A204.1 (cell line): ENCODE data around the gene ERCC5.

Source experiments
- FAIRE-seq: peaks from 2 replicates; lab custom pipeline; 2012; peaks lifted over from hg19 to GRCh38; lab: Jason Lieb, UNC

The ERCC5 gene

DNA sequence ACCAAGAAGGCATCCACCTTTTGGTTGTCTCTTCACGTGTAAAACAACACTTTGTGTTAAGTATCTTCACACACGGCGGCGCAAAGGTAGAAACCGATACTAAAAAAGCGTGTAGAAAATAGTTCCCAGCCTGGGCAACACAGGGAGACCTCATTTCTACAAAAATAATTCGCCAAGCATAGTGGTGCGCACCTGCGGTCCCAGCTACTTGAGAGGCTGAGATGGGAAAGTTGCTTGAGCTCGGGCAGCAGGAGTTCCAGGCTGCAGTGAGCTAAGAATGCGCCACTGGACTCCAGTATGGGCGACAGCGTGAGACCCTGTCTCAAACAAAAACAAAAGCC, 573 bp upstream of the ERCC5 start:
- FAIRE-seq, result no peak

DNA sequence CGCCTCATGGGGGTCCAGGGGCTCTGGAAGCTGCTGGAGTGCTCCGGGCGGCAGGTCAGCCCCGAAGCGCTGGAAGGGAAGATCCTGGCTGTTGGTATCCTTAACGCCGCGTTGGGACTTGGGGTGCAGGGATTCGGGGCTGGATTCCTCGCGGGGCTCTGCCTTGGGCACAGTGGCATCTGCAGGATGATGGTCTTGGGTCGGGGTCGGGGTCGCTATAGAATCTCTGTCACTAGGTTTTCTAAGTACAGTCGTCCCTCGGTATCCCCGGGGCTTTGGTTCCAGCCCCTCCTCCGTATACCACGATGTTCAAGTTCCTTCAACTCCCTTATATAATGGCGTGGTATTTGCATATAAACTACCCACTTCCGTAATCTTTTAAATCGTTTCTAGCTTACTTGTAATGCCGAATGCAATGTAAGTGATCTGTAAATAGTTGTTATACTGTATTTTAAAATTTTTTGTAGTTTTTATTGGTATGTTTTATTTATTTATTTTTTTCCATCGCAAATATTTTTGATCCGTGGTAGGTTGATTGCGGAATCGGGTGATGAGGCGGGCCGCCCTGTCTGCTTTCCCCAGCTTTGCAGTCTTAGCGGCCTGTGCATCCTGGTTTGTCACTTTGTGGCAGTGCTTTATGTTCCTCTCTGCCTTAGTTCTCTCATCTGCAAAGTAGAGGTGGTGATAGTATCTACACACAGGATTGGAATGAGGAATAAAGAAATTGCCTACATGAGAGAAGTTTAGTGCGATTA, 606 bp downstream of the ERCC5 start:
- no peak for FAIRE-seq

- FAIRE-seq, result peak; percentile 94
Observed at GRCh38 chr13:102847272-102848234, 1.7 kb downstream of the ERCC5 start.

DNA sequence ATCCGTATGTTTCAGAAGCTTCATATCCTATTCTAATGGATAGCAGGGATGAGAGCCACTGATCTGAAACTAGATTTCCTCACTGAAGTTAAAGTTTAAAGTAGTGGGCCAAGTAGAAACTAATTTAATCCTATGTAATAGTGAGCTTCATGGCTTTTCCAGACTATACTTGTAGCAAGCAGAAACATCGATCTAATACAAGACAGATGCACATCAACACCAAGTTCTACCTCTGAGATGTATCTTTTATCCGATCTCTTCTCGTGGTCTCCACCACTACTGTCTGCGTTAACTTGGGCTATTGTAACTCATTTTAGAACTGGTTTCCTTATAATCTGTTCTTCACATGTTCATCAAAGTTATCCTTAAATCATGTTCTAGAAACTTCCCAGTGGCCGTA, 3.1 kb downstream of the ERCC5 start:
- FAIRE-seq, result no peak

DNA sequence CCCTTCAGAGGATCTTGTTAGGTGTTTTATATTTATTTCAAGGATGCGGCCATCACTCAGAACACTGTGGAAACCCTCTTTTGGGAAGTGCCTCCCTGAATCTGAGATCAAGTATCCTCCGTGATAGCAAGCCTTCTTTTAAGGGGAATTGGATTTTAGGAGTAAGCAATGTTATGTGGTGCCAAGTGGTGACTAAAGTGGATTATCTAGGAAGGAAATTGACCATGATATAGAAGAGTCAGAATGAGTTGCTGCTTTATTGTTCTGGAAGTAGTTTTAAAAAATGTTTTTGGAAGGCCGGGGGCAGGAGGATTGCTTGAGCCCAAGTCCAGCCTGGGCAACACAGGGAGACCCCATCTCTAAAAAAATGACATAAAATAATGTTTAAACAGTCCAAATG, 6.7 kb downstream of the ERCC5 start:
- FAIRE-seq, result no peak

- no peak for FAIRE-seq
Observed at GRCh38 chr13:102854675-102855074, 8.8 kb downstream of the ERCC5 start.

DNA sequence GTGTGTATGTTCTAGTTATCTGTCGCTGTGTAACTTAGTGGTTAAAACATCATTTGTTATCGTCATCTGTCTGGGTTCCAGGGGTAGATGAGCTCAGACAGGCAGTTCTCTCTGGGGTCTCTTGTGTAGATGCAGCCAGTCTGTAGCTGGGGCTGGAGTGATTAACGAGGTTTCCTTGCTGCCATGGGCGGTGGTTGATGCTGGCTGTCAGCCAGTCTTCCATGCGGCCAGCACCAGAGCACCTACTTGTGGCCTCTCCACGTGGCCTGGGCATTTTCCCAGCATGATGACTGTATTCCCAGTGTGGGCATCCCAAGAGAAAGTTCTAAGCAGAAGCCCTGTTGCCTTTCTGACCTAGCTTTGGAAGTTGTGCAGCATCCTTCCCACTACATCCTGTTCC, 10.7 kb downstream of the ERCC5 start:
- FAIRE-seq, result no peak

GRCh38 chr13:102862624-102863210, 16.9 kb downstream of the ERCC5 start:
- FAIRE-seq, result no peak

GRCh38 chr13:102863590-102863989, 17.8 kb downstream of the ERCC5 start:
- no peak for FAIRE-seq

DNA sequence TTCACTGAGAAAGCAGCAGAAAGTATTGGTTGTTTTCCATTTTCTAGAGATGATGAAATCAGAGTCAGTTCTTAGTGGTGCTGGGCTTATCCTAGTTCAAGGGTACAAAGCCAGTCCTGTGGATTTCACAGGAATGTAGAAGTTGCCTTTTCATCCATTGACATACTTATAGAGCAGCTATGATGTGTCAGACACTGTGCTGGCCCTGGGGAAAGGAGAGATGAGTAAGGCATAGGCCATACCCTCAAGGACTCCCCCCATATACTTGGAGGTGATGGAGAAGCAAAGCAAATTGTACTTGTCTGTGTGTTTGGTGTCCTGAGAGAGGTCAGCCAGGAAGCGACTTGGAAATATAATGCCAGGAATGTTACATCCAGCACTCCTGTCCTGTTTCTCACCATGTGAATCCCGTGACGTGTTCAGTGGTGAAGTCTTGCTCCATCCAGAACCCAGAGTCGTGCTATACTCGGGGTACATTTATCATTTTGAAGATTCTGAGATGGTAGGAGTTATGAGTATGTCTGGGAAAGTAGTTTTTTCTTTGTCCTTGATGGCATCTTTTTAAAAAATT, 22.6 kb downstream of the ERCC5 start:
- no peak for FAIRE-seq

GRCh38 chr13:102869948-102870676, 24.3 kb downstream of the ERCC5 start:
- no peak for FAIRE-seq

- FAIRE-seq, result peak; percentile 75
Observed at GRCh38 chr13:102870677-102871415, 25.0 kb downstream of the ERCC5 start.

DNA sequence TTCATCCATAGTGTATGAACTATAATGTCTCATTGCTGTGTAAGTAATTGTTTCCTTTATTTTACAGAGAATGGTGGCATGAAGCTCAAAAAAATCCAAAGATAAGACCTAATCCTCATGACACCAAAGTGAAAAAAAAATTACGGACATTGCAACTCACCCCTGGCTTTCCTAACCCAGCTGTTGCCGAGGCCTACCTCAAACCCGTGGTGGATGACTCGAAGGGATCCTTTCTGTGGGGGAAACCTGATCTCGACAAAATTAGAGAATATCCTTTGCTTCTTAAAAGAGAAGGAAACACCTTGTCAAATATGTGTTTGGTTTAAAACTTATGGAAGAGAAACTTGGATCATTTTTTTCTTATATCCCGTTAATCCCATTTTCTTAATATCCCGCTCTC, 26.3 kb downstream of the ERCC5 start:
- no peak for FAIRE-seq

DNA sequence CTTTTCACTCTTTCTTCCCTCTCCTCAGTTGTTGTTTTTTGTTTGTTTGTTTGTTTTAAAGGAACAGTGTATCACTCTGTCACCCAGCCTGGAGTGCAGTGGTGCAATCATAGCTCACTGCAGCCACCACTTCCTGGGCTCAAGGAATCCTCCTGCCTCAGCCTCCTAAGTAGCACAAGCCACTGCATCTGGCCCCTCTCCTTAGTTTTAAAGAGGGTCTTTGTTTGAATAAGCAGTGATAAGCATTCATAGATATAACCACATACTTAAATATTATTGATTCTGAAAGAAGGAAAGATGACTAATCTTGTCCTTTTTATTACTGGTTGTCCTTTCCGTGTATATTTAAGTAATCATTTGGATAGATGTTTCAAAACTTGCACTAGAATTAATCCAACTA, 26.7 kb downstream of the ERCC5 start:
- no peak for FAIRE-seq

DNA sequence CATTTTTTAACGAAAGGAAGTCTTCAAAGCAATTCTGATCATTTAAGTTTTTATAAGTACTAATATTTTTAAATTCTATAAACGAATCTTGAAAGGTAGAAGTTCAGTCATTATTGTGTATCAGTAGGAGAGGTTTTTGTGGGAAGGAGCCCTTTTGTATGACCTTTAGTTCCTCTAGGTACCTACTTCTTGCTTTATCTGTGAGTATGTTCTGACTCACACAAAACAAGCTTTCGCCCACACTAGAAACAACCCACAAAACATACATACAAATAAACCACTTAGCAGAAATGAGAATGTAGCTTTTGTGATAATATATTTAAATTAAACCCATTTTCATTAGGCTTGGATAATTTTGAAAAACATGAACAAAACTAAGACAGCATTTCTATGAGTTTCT, 27.8 kb downstream of the ERCC5 start:
- no peak for FAIRE-seq

- no peak for FAIRE-seq
Observed at GRCh38 chr13:102875256-102875655, 29.4 kb downstream of the ERCC5 start.

GRCh38 chr13:102877303-102877702, 31.5 kb downstream of the ERCC5 start:
- no peak for FAIRE-seq

DNA sequence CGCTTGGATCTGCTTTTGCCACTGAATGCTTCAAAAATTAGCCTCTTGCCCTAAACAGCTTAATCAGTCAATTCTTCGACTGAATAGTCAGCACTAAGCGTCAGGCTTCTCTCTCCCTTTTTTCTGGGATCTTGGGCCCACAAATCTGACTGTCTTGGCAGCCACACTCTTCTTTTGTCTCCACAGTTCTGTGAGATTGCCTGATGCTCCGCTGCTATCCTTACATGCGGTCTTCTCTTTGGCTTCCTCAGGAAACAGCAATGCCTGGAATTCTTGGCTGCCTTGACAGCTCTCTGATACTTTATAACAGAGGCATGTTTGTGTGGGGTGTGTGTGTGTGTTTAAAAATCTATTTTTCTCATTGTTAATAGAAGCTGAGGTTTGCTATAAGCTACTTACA, 32.6 kb downstream of the ERCC5 start:
- no peak for FAIRE-seq

DNA sequence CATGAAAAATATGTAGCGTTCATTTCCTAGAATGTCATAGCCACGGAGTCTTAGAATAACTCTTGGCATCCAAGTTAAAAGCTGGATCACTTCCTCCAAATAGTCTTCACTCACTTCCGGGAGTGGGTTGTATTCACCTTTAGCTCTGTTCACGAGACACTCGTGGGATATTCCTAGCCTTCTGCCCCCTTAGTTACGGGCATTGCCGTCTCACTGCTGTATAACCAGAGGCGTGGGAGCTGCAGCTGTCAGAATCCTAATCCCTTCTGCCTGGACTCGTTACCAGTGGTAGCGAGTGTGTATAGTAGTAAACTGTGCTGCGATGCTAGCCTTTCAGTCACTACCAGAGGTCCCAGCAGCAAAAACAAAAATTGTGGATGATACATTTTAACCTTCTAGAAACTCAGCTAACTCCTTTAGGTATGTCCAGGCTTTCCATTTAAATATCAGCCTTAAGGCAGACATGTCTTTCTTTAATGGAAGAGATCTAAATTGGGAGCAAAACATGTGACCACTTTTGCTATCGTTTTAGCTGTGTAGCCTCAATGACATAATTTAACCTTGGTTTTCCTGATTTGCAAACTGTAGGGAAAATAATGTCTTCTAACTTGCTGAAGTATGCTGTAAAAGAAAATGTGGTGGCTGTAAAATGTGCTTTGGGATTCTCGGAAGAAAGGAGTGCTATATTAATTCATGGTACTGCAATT, 34.1 kb downstream of the ERCC5 start:
- no peak for FAIRE-seq

DNA sequence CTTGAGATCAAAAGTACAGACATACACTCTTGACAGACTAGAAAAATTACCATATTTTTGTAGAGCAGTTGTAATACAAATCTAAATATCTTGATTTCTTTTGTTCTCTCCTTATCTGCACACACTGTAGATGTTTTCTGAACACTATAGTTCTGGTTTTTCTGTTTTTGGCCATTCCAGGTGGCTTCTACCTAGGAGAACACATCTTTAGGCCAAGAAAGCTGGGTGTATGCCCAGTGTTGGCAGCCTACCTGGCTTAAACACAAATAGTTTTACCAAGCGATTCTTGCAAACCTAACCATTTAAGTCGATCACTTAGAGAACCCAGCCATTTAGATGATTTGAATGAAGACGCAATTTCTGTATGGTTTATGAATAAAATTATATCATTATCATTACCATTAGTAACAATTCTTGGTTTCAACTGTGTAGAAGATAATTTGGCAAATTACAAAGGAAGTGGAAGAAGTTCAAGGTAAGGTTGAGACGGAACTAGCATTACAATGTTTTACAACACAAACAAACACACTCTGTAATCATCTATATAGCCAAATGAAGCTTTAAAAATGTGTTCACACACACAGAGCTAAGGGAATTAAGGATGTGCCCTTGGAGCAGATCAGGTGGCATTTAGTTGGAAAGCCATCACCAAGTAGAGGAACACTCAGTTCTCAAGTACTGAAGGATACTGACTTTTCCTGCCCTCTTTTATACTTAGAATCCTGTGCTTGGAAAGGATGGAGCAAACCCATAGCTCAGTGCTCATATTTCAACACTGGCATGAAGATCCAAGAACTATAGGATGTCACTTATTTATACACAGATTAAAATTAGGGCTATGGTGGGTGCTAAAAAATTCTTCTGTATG, 36.2 kb downstream of the ERCC5 start:
- FAIRE-seq, result no peak
